ENCODE results near the gene AKAP13. TPM values are rescaled to one million over a fixed set of nuclear protein-coding genes. Genes with fewer than 3 reads are reported as not detected.

The AKAP13 gene
- total RNA-seq, 1 donor from 2014 or later = 73.8 TPM

- Histone ChIP-seq H3K79me2 (ENCODE audit: low read depth) (peaks cover 97% of the 10 kb centered on the region), H3K27ac (no peak overlapping the region), H3K27me3 (no peaks in the 10 kb centered on the region), H2AFZ (replicated peaks) (no peak overlapping the region), H3K4me2 (no peak overlapping the region), H3K9ac (no peak overlapping the region), H3K9me3 (ENCODE audit: low read depth) (no peaks in the 10 kb centered on the region), H3K4me3 (no peak overlapping the region), H4K20me1 (ENCODE audit: low read depth) (peaks cover 67% of the 10 kb centered on the region), H3F3A (ENCODE audit: low read depth) (no peaks in the 10 kb centered on the region), H3K36me3 (no peaks in the 10 kb centered on the region), H3K4me1 (peaks cover 3% of the 10 kb centered on the region)
- H3K4me3 Mint-ChIP-seq = no peak overlapping the region
- peak overlapping the region; percentile 37 for H3K27ac Mint-ChIP-seq
- no peak for DNase-seq (ENCODE audit: low spot score)
- peaks cover 8% of the 10 kb centered on the region for H3K27me3 Mint-ChIP-seq (ENCODE audit: insufficient read depth, low read depth)
- H3K9me3 Mint-ChIP-seq = peaks cover 20% of the 10 kb centered on the region
- peaks cover 45% of the 10 kb centered on the region for H3K36me3 Mint-ChIP-seq
- H3K4me1 Mint-ChIP-seq = peaks cover 43% of the 10 kb centered on the region
- no peak for TF ChIP-seq EZH2 (IDR thresholded peaks at IDR 0.05)
- TF ChIP-seq CTCF (IDR thresholded peaks at IDR 0.05) = no peak
- TF ChIP-seq EZH2phosphoT487 (IDR thresholded peaks at IDR 0.05) = no peak
Measured at GRCh38 chr15:85773249-85773648, 392.8 kb downstream of the AKAP13 start.

GRCh38 chr15:85773970-85774369, 393.6 kb downstream of the AKAP13 start:
- peaks cover 39% of the 10 kb centered on the region for H3K36me3 Mint-ChIP-seq
- DNase-seq (ENCODE audit: low spot score) = no peak
- peaks cover 72% of the 10 kb centered on the region for H4K20me1 ChIP-seq (ENCODE audit: low read depth)
- H3K27ac Mint-ChIP-seq = peak overlapping the region; percentile 68
- H3K4me1 Mint-ChIP-seq = peaks cover 43% of the 10 kb centered on the region
- peaks cover 3% of the 10 kb centered on the region for H3K4me1 ChIP-seq
- H3K4me3 Mint-ChIP-seq = no peak overlapping the region
- no peaks in the 10 kb centered on the region for H3F3A ChIP-seq (ENCODE audit: low read depth)
- peaks cover 10% of the 10 kb centered on the region for H3K27me3 Mint-ChIP-seq (ENCODE audit: insufficient read depth, low read depth)
- H3K9me3 ChIP-seq (ENCODE audit: low read depth) = no peaks in the 10 kb centered on the region
- TF ChIP-seq EZH2phosphoT487 (IDR thresholded peaks at IDR 0.05) (no peak), CTCF (IDR thresholded peaks at IDR 0.05) (no peak), EZH2 (IDR thresholded peaks at IDR 0.05) (no peak)
- no peak overlapping the region for H3K9ac ChIP-seq
- no peak overlapping the region for H3K4me2 ChIP-seq
- H3K4me3 ChIP-seq = no peak overlapping the region
- H2AFZ ChIP-seq (replicated peaks) = no peak overlapping the region
- H3K27ac ChIP-seq = no peak overlapping the region
- peaks cover 20% of the 10 kb centered on the region for H3K9me3 Mint-ChIP-seq
- H3K27me3 ChIP-seq = no peaks in the 10 kb centered on the region
- H3K36me3 ChIP-seq = no peaks in the 10 kb centered on the region
- peaks cover 98% of the 10 kb centered on the region for H3K79me2 ChIP-seq (ENCODE audit: low read depth)

- Histone ChIP-seq H2AFZ (replicated peaks) (no peak overlapping the region), H3K36me3 (no peaks in the 10 kb centered on the region), H3K4me2 (no peak overlapping the region), H3K27me3 (no peaks in the 10 kb centered on the region), H3K9ac (no peak overlapping the region), H3K79me2 (ENCODE audit: low read depth) (peaks cover 100% of the 10 kb centered on the region), H3K9me3 (ENCODE audit: low read depth) (no peaks in the 10 kb centered on the region), H3K4me3 (no peak overlapping the region), H4K20me1 (ENCODE audit: low read depth) (peaks cover 76% of the 10 kb centered on the region), H3K27ac (no peak overlapping the region), H3F3A (ENCODE audit: low read depth) (no peaks in the 10 kb centered on the region), H3K4me1 (peaks cover 23% of the 10 kb centered on the region)
- DNase-seq (ENCODE audit: low spot score) = no peak
- peak overlapping the region; percentile 22 for H3K4me3 Mint-ChIP-seq
- peak overlapping the region; percentile 61 for H3K27ac Mint-ChIP-seq
- H3K27me3 Mint-ChIP-seq (ENCODE audit: insufficient read depth, low read depth) = peaks cover 8% of the 10 kb centered on the region
- peaks cover 11% of the 10 kb centered on the region for H3K9me3 Mint-ChIP-seq
- TF ChIP-seq EZH2 (IDR thresholded peaks at IDR 0.05) (no peak), EZH2phosphoT487 (IDR thresholded peaks at IDR 0.05) (no peak), CTCF (IDR thresholded peaks at IDR 0.05) (no peak)
- H3K4me1 Mint-ChIP-seq = peaks cover 57% of the 10 kb centered on the region
- H3K36me3 Mint-ChIP-seq = peaks cover 32% of the 10 kb centered on the region
Measured at GRCh38 chr15:85777250-85778106, 397.1 kb downstream of the AKAP13 start.

Data from neural progenitor cell (in vitro differentiated cells).